KMS-11 (cell line): ENCODE results near the gene FTSJ3.

Source experiments
- H2AFZ ChIP-seq: fragments of 200-600 bp; sonication (generic); 2 replicates; pipeline ENCODE4 v1.6.1; 2016; ENCODE audit warnings: antibody characterized with exemption, mixed run types, low read depth
- H3K27ac ChIP-seq: fragments of 200-600 bp; sonication (generic); 2 replicates; pipeline ENCODE4 v1.6.1; 2016; ENCODE audit warnings: mild to moderate bottlenecking, mixed run types
- H3K27me3 ChIP-seq: fragments of 200-600 bp; sonication (generic); 2 replicates; pipeline ENCODE4 v1.6.1; 2017; ENCODE audit warnings: mild to moderate bottlenecking, low read depth, mixed run types, moderate library complexity; ENCODE audit not compliant: insufficient read depth
- H3K36me3 ChIP-seq: fragments of 200-600 bp; sonication (generic); 2 replicates; pipeline ENCODE4 v1.6.1; 2017; ENCODE audit warnings: mild to moderate bottlenecking, mixed run types; ENCODE audit not compliant: insufficient read depth
- H3K4me1 ChIP-seq: fragments of 200-600 bp; sonication (generic); 2 replicates; pipeline ENCODE4 v1.6.1; 2016; ENCODE audit warnings: mild to moderate bottlenecking, low read depth, mixed run types; ENCODE audit not compliant: poor library complexity, severe bottlenecking
- H3K4me2 ChIP-seq: fragments of 200-600 bp; sonication (generic); 2 replicates; pipeline ENCODE4 v1.7.0; 2016; ENCODE audit warnings: mild to moderate bottlenecking, mixed run types
- H3K4me3 ChIP-seq: fragments of 200-600 bp; sonication (generic); IDR thresholded peaks from 2 replicates; pipeline ENCODE4 v1.6.1; 2017; ENCODE audit warnings: low read depth, low read length, mixed read lengths; ENCODE audit not compliant: insufficient read depth
- H3K79me2 ChIP-seq: fragments of 200-600 bp; sonication (generic); 2 replicates; pipeline ENCODE4 v1.6.1; 2016; ENCODE audit warnings: low read depth, mixed run types; ENCODE audit not compliant: insufficient read depth
- H3K9ac ChIP-seq: fragments of 200-600 bp; sonication (generic); 2 replicates; pipeline ENCODE4 v1.6.1; 2016; ENCODE audit warnings: mild to moderate bottlenecking, mixed run types
- H4K20me1 ChIP-seq: fragments of 200-600 bp; sonication (generic); 2 replicates; pipeline ENCODE4 v1.6.1; 2016; ENCODE audit warnings: mild to moderate bottlenecking, mixed run types; ENCODE audit not compliant: insufficient read depth
- TF ChIP-seq, protein P1 (sequence below): fragments of 200-600 bp; sonication (generic); conservative IDR thresholded peaks from 2 replicates; pipeline ENCODE4 v1.6.1; 2017; ENCODE audit warnings: low read depth, mild to moderate bottlenecking, antibody characterized with exemption, low read length, moderate library complexity, mixed read lengths

The FTSJ3 gene

GRCh38 chr17:63837480-63837879 lies 10.0 kb upstream of the FTSJ3 start:
- no peak overlapping the region for H3K4me2 ChIP-seq
- TF ChIP-seq, protein P1, sequence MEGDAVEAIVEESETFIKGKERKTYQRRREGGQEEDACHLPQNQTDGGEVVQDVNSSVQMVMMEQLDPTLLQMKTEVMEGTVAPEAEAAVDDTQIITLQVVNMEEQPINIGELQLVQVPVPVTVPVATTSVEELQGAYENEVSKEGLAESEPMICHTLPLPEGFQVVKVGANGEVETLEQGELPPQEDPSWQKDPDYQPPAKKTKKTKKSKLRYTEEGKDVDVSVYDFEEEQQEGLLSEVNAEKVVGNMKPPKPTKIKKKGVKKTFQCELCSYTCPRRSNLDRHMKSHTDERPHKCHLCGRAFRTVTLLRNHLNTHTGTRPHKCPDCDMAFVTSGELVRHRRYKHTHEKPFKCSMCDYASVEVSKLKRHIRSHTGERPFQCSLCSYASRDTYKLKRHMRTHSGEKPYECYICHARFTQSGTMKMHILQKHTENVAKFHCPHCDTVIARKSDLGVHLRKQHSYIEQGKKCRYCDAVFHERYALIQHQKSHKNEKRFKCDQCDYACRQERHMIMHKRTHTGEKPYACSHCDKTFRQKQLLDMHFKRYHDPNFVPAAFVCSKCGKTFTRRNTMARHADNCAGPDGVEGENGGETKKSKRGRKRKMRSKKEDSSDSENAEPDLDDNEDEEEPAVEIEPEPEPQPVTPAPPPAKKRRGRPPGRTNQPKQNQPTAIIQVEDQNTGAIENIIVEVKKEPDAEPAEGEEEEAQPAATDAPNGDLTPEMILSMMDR = no peak
- no peak overlapping the region for H3K4me3 ChIP-seq
- H3K79me2 ChIP-seq = peaks cover 59% of the 10 kb centered on the region
- H3K27me3 ChIP-seq = no peaks in the 10 kb centered on the region
- peaks cover 26% of the 10 kb centered on the region for H3K4me1 ChIP-seq
- H2AFZ ChIP-seq = no peak overlapping the region
- no peaks in the 10 kb centered on the region for H4K20me1 ChIP-seq
- no peak overlapping the region for H3K27ac ChIP-seq
- H3K9ac ChIP-seq = no peak overlapping the region
- H3K36me3 ChIP-seq = peaks cover 9% of the 10 kb centered on the region; the same call in 1 of the 2 replicates

GRCh38 chr17:63836811-63837210 lies 9.3 kb upstream of the FTSJ3 start:
- H3K4me3 ChIP-seq = no peak overlapping the region
- no peak overlapping the region for H3K9ac ChIP-seq
- peaks cover 55% of the 10 kb centered on the region for H3K79me2 ChIP-seq
- H4K20me1 ChIP-seq = no peaks in the 10 kb centered on the region
- H3K4me1 ChIP-seq = peaks cover 26% of the 10 kb centered on the region
- H3K27ac ChIP-seq = no peak overlapping the region
- peaks cover 11% of the 10 kb centered on the region; the same call in 1 of the 2 replicates for H3K36me3 ChIP-seq
- TF ChIP-seq, protein P1 = no peak
- H3K27me3 ChIP-seq = no peaks in the 10 kb centered on the region
- no peak overlapping the region for H2AFZ ChIP-seq
- no peak overlapping the region for H3K4me2 ChIP-seq

DNA sequence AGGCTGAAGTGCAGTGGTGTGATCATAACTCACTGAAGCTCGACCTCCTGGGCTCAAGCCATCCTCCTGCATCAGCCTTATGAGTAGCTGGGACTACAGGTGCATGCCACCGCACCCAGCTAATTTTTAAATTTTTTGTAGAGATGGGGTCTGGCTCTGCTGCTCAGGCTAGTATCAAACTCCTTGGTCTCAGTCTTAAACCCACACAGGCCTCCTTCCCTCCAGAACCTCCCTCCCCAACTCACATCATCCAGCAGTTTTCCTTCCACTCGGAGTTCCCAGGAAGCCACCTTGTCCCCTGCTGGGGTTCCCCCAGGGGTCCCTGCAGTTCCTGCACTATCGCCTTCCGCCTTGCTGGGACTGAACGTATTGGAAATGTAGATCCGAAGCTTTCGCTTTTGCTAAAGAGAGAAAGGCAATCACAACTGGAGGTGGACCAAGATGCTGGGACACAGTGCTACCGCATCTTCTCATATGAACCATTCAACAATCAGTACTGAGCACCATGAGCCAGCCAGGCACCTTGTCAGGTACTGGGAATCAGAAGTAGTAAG lies 7.8 kb upstream of the FTSJ3 start:
- no peak overlapping the region for H3K4me2 ChIP-seq
- H4K20me1 ChIP-seq = no peaks in the 10 kb centered on the region
- no peak overlapping the region for H3K27ac ChIP-seq
- no peak overlapping the region for H3K4me3 ChIP-seq
- H3K36me3 ChIP-seq = peaks cover 19% of the 10 kb centered on the region; the same call in 1 of the 2 replicates
- peaks cover 41% of the 10 kb centered on the region for H3K79me2 ChIP-seq
- H3K4me1 ChIP-seq = peaks cover 16% of the 10 kb centered on the region
- no peaks in the 10 kb centered on the region for H3K27me3 ChIP-seq
- TF ChIP-seq, protein P1 = no peak
- no peak overlapping the region for H3K9ac ChIP-seq
- H2AFZ ChIP-seq = no peak overlapping the region

DNA sequence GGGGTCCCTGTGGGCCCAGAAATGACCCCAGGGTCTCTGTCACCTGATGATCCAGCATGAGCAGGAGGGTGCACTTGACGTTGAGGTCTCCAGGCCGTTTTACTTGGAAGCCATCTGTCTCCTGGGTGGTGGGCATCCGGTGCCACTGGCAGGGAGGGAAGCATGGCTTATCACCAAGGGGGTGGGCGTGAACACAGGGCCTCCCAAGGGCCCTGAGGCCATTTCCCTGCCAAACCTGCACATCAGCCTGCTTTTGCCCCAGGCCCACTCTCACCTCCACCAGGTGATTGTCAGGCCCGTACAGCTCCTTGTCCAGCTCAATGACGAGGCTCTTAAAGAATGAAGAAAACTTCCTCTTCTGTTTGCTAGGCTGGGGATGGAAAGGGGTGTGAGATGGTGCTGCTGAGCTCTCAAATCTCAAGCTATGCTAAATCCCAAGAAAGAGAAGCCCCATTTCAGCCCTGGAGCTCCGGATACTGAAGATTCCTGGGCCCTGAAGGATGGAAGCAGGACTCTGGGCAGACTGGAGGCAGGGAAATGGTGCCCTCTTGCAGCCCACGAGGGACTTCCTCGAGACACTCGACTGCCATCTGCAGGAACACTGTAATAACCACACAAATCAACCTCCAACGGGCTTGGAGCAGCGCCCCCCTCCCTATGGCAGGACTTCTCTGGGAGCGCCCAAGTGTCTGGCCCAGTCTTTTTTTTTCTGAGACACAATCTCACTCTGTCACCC lies 7.1 kb upstream of the FTSJ3 start:
- H3K4me2 ChIP-seq = no peak overlapping the region
- peaks cover 22% of the 10 kb centered on the region; the same call in 1 of the 2 replicates for H3K36me3 ChIP-seq

More for the DNA sequence above, 7.1 kb upstream of the FTSJ3 start:
- Histone ChIP-seq H3K27me3 (no peaks in the 10 kb centered on the region), H3K4me1 (peaks cover 12% of the 10 kb centered on the region), H4K20me1 (no peaks in the 10 kb centered on the region), H3K4me3 (no peak overlapping the region), H2AFZ (no peak overlapping the region), H3K79me2 (peaks cover 41% of the 10 kb centered on the region), H3K9ac (no peak overlapping the region), H3K27ac (no peak overlapping the region)
- TF ChIP-seq, protein P1 = peak; percentile 51
